Right cardiac atrium (tissue), 5 donors: ENCODE measurements around the gene FOXRED2. TPM values are rescaled to one million over a fixed set of nuclear protein-coding genes. Genes with fewer than 3 reads are reported as not detected.
A peak's percentile ranks its signal among the peaks of the same experiment; 100 is the strongest.

Experiments
- ATAC-seq, 2 donors: fragments of 200-7000 bp; cut with Tn5 transposase; one replicate each; pipeline versions ENCODE4 v1.8.0 to v1.9.1; 2020; ENCODE audit warnings: moderate library complexity in 2 of 2, mild to moderate bottlenecking in 1 of 2
- DNase-seq, 3 donors: peaks; one replicate each; pipeline ENCODE4 v3.0.0-alpha.2; 2020
- H3K27ac ChIP-seq: one replicate; pipeline ENCODE4 v1.5.1; 2013; ENCODE audit warnings: mild to moderate bottlenecking, low read length, control low read depth, moderate library complexity
- H3K27me3 ChIP-seq: one replicate; pipeline ENCODE4 v1.6.1; 2013; ENCODE audit not compliant: control insufficient read depth, insufficient read depth
- H3K4me1 ChIP-seq: one replicate; pipeline ENCODE4 v1.6.1; 2013; ENCODE audit warnings: low read length; ENCODE audit not compliant: control insufficient read depth, insufficient read depth
- H3K4me3 ChIP-seq: one replicate; pipeline ENCODE4 v1.5.1; 2013; ENCODE audit warnings: low read length, control low read depth
- H3K9me3 ChIP-seq: one replicate; pipeline ENCODE4 v1.6.1; 2013; ENCODE audit warnings: low read length; ENCODE audit not compliant: control insufficient read depth
- WGBS: extraction: QIAGEN DNeasy Blood & Tissue Kit; methylation state at CpG from one replicate; pipeline ENCODE4 v1.1.7; 2013; 5-methylcytosine and 5-hydroxymethylcytosine counted together
- intact Hi-C, 4 donors: fragments of 100-400 bp; cut with DNase I; formaldehyde crosslinking; loops; one replicate each; pipeline versions ENCODE4 v1.11.0 to v1.14.0; 2022 to 2023
- polyA plus RNA-seq: library from polyadenylated mRNA; stranded (reverse); fragments of 200-250 nt; gene quantifications from one replicate; pipeline ENCODE4 v1.2.3, GENCODE V29; 2013
- total RNA-seq, 4 donors: library from RNA; stranded (reverse); fragmentation: NEBNext Ultra II Directional; extraction: Animal tissue kit (Norgen Biotek cat#: 25700); gene quantifications; one replicate each; pipeline ENCODE4 v1.2.1, GENCODE V29; 2021
- donor health status: healthy with polysubstance abuse.
- donor health status: DM: no; HTN: yes; CAD: no.
- donor health status: DM: no; HTN: no; CAD: no.
- donor health status: DM: no; HTN: yes; CAD: no; lungs with severe emphysema.
- donor health status: DM: yes; HTN: yes; CAD: no.

Gene FOXRED2
- total and polyA plus RNA-seq, 5 donors: 3.8 to 9.0 (median 6.9) TPM

GRCh38 chr22:36491155-36491554 is 15.7 kb downstream of the FOXRED2 start:
- WGBS: 96% methylated on average over 7 of the region's 7 CpGs
- intact Hi-C loops: no loop called here
- DNase-seq (no peak), ATAC-seq (no peak)
- H3K9me3 ChIP-seq: no peaks in the 10 kb centered on the region
- no peaks in the 10 kb centered on the region for H3K4me1 ChIP-seq
- H3K27me3 ChIP-seq: no peaks in the 10 kb centered on the region
- H3K27ac ChIP-seq: no peak overlapping the region
- H3K4me3 ChIP-seq: no peak overlapping the region

GRCh38 chr22:36486619-36487384 is 20.0 kb downstream of the FOXRED2 start:
- H3K9me3 ChIP-seq: no peaks in the 10 kb centered on the region
- WGBS: 88% methylated on average over 13 of the region's 13 CpGs
- H3K27ac ChIP-seq: no peak overlapping the region
- H3K27me3 ChIP-seq: no peaks in the 10 kb centered on the region
- no peaks in the 10 kb centered on the region for H3K4me1 ChIP-seq
- intact Hi-C loops: loop anchor here in 1 of 4 donors (10.0 kb wide), 1 partner anchor 332 kb away; no protein-coding TSS in a partner anchor
- ATAC-seq: no peak
- H3K4me3 ChIP-seq: no peak overlapping the region
- DNase-seq: peak in 1 of 3 donors; percentile 71

GRCh38 chr22:36481393-36482168 is 25.3 kb downstream of the FOXRED2 start, which contains the start of gene TXN2:
TXN2 (minus strand) TSS chr22:36481640; CDS start chr22:36480837, 803 bp downstream.
- H3K4me3 ChIP-seq: peak within 1 kb of the TSS; percentile 50
- no peaks in the 10 kb centered on the region for H3K9me3 ChIP-seq
- intact Hi-C loops: loop anchor here in 1 of 4 donors (10.0 kb wide), 1 partner anchor 327 kb away; no protein-coding TSS in a partner anchor
- under 1% methylated on average over 62 of the region's 62 CpGs for WGBS
- ATAC-seq (peak; percentile 95 to 97), DNase-seq (peak; percentile 98 to 99 (median 99))
- peaks cover 2% of the 10 kb centered on the region for H3K4me1 ChIP-seq
- H3K27ac ChIP-seq: peak within 1 kb of the TSS; percentile 95
- no peaks in the 10 kb centered on the region for H3K27me3 ChIP-seq

- peak; percentile 0 to 4 for ATAC-seq
Observed at GRCh38 chr22:36480941-36481392, 25.9 kb downstream of the FOXRED2 start.

GRCh38 chr22:36478966-36479365 is 27.9 kb downstream of the FOXRED2 start:
- no peak for DNase-seq
- no peak for ATAC-seq
- intact Hi-C loops: no loop called here
- no peak overlapping the region for H3K4me3 ChIP-seq
- no peak overlapping the region for H3K27ac ChIP-seq
- WGBS: 94% methylated on average over 4 of the region's 4 CpGs
- H3K4me1 ChIP-seq: peaks cover 2% of the 10 kb centered on the region
- H3K9me3 ChIP-seq: no peaks in the 10 kb centered on the region
- no peaks in the 10 kb centered on the region for H3K27me3 ChIP-seq

More at GRCh38 chr22:36480941-36481392, 25.9 kb downstream of the FOXRED2 start:
- WGBS: 12% methylated on average over 9 of the region's 9 CpGs
- no peaks in the 10 kb centered on the region for H3K27me3 ChIP-seq
- peak overlapping the region; percentile 42 for H3K4me3 ChIP-seq
- peak overlapping the region; percentile 80 for H3K27ac ChIP-seq
- intact Hi-C loops: loop anchor here in 1 of 4 donors (10.0 kb wide), 1 partner anchor 326 kb away; no protein-coding TSS in a partner anchor
- DNase-seq: no peak
- H3K9me3 ChIP-seq: no peaks in the 10 kb centered on the region
- H3K4me1 ChIP-seq: peaks cover 2% of the 10 kb centered on the region

- DNase-seq (no peak), ATAC-seq (no peak)
- WGBS: 95% methylated on average over 6 of the region's 6 CpGs
- Histone ChIP-seq H3K9me3 (no peaks in the 10 kb centered on the region), H3K4me3 (no peak overlapping the region), H3K27ac (no peak overlapping the region), H3K4me1 (no peaks in the 10 kb centered on the region), H3K27me3 (no peaks in the 10 kb centered on the region)
- intact Hi-C loops: no loop called here
Observed at GRCh38 chr22:36475341-36475740, 31.5 kb downstream of the FOXRED2 start.

- DNase-seq (no peak), ATAC-seq (no peak)
- 82% methylated on average over 13 of the region's 13 CpGs for WGBS
- Histone ChIP-seq H3K27ac (no peak overlapping the region), H3K27me3 (no peaks in the 10 kb centered on the region), H3K4me1 (peaks cover 1% of the 10 kb centered on the region), H3K9me3 (no peaks in the 10 kb centered on the region), H3K4me3 (no peak overlapping the region)
- intact Hi-C loops: loop anchor here in 3 of 4 donors (5.0 kb wide), 3 partner anchors 85 to 175 kb away; partner anchors contain the start of gene MYH9 (in 1 of the 3)
Observed at GRCh38 chr22:36472689-36473088, 34.2 kb downstream of the FOXRED2 start.

- no peak overlapping the region for H3K27ac ChIP-seq
- H3K27me3 ChIP-seq: no peaks in the 10 kb centered on the region
- H3K4me1 ChIP-seq: peaks cover 2% of the 10 kb centered on the region
- no peak overlapping the region for H3K4me3 ChIP-seq
- 85% methylated on average over 14 of the region's 14 CpGs for WGBS
- ATAC-seq: no peak
- H3K9me3 ChIP-seq: no peaks in the 10 kb centered on the region
- intact Hi-C loops: loop anchor here (2.0 to 5.0 kb wide), 4 partner anchors 84 to 174 kb away; partner anchors contain the start of gene MYH9 (in 1 of the 4)
- peak in 1 of 3 donors; percentile 25 for DNase-seq
Observed at GRCh38 chr22:36471341-36471821, 35.5 kb downstream of the FOXRED2 start.

- Histone ChIP-seq H3K4me1 (peaks cover 2% of the 10 kb centered on the region), H3K9me3 (no peaks in the 10 kb centered on the region), H3K4me3 (no peak overlapping the region)
Observed at GRCh38 chr22:36470994-36471331, 35.9 kb downstream of the FOXRED2 start.

GRCh38 chr22:36470162-36470993 is 36.5 kb downstream of the FOXRED2 start:
- Histone ChIP-seq H3K4me1 (peaks cover 2% of the 10 kb centered on the region), H3K27me3 (no peaks in the 10 kb centered on the region), H3K4me3 (no peak overlapping the region), H3K9me3 (no peaks in the 10 kb centered on the region), H3K27ac (peak overlapping the region; percentile 4)
- 42% methylated on average over 14 of the region's 14 CpGs for WGBS
- DNase-seq (peak; percentile 79 to 89 (median 88)), ATAC-seq (peak; percentile 70 to 76)
- intact Hi-C loops: loop anchor here (2.0 to 5.0 kb wide), 4 partner anchors 83 to 173 kb away; partner anchors contain the start of gene MYH9 (in 1 of the 4)

More at GRCh38 chr22:36470994-36471331, 35.9 kb downstream of the FOXRED2 start:
- ATAC-seq (no peak), DNase-seq (peak in 1 of 3 donors; percentile 35)
- Histone ChIP-seq H3K27ac (no peak overlapping the region), H3K27me3 (no peaks in the 10 kb centered on the region)
- WGBS: 56% methylated on average over 10 of the region's 10 CpGs
- intact Hi-C loops: loop anchor here (2.0 to 5.0 kb wide), 4 partner anchors 84 to 174 kb away; partner anchors contain the start of gene MYH9 (in 1 of the 4)
